Activated T-helper 1 cell treated with Interleukin-2 at 50 U/mL for 16 hours (primary cell): ENCODE data around the gene USP31.
"Not testable (repeated sequence)": the region's sequence is repeated elsewhere in the genome, so short reads cannot be mapped to it uniquely, and the experiment has no call there.

Experiments
- DNase-seq: peaks from one replicate; pipeline ENCODE4 v3.0.0-alpha.2; 2020; ENCODE audit warnings: low read depth

USP31 gene

GRCh38 chr16:23101012-23101550 is 48.2 kb downstream of the USP31 start:
- DNase-seq, result no peak

- not testable (repeated sequence) for DNase-seq
Measured at GRCh38 chr16:23096450-23096849, 52.8 kb downstream of the USP31 start.

- DNase-seq, result not testable (repeated sequence)
Measured at GRCh38 chr16:23094136-23094535, 55.1 kb downstream of the USP31 start.

- no peak for DNase-seq
Measured at GRCh38 chr16:23092801-23093117, 56.5 kb downstream of the USP31 start.

GRCh38 chr16:23092072-23092800 is 57.0 kb downstream of the USP31 start:
- DNase-seq, result no peak

- DNase-seq, result no peak
Measured at GRCh38 chr16:23089111-23089510, 60.1 kb downstream of the USP31 start.

GRCh38 chr16:23088018-23088417 is 61.2 kb downstream of the USP31 start:
- no peak for DNase-seq

GRCh38 chr16:23085949-23086348 is 63.3 kb downstream of the USP31 start:
- DNase-seq, result no peak

- DNase-seq, result no peak
Measured at GRCh38 chr16:23082161-23082788, 67.0 kb downstream of the USP31 start.

- no peak for DNase-seq
Measured at GRCh38 chr16:23081675-23082119, 67.6 kb downstream of the USP31 start.

- DNase-seq, result no peak
Measured at GRCh38 chr16:23080747-23081146, 68.5 kb downstream of the USP31 start.

- DNase-seq, result no peak
Measured at GRCh38 chr16:23080329-23080728, 68.9 kb downstream of the USP31 start.

- DNase-seq, result no peak
Measured at GRCh38 chr16:23079675-23080301, 69.5 kb downstream of the USP31 start.

- DNase-seq, result no peak
Measured at GRCh38 chr16:23074423-23074822, 74.8 kb downstream of the USP31 start.

- DNase-seq, result no peak
Measured at GRCh38 chr16:23072769-23073549, 76.3 kb downstream of the USP31 start.

GRCh38 chr16:23072084-23072599 is 77.1 kb downstream of the USP31 start:
- no peak for DNase-seq

GRCh38 chr16:23071196-23072083 is 77.8 kb downstream of the USP31 start:
- DNase-seq, result no peak

GRCh38 chr16:23069844-23070243 is 79.4 kb downstream of the USP31 start:
- DNase-seq, result no peak

- no peak for DNase-seq
Measured at GRCh38 chr16:23068079-23068736, 81.0 kb downstream of the USP31 start.

GRCh38 chr16:23066676-23067075 is 82.6 kb downstream of the USP31 start:
- no peak for DNase-seq

- DNase-seq, result no peak
Measured at GRCh38 chr16:23064639-23065038, 84.6 kb downstream of the USP31 start.
